Stimulated activated CD4-positive, alpha-beta T cell treated with anti-CD3 and anti-CD28 coated beads, Interleukin-12 subunit alpha, Interleukin-12 subunit beta, amount 100 ng/mL, for 48 hours (primary cell): Measurements from ENCODE around the gene PAFAH1B2.
"Not testable (repeated sequence)": the region's sequence is repeated elsewhere in the genome, so short reads cannot be mapped to it uniquely, and the experiment has no call there.

Experiments
- DNase-seq, 3 donors: peaks; one replicate each; pipeline ENCODE4 v3.0.0-alpha.2; 2020; ENCODE audit warnings: low read depth in 2 of 3, low spot score in 1 of 3

PAFAH1B2 gene

GRCh38 chr11:117143871-117144476 lies at the start of gene PAFAH1B2:
TSS of gene PAFAH1B2 (plus strand) at chr11:117144287. CDS start at chr11:117152448, 8,161 bp downstream.
- DNase-seq, result peak; percentile 94 to 98 (median 95)

- no peak for DNase-seq
Measured at GRCh38 chr11:117094776-117095175, 49.3 kb upstream of the PAFAH1B2 start.

GRCh38 chr11:117095284-117096161 lies 48.6 kb upstream of the PAFAH1B2 start:
- DNase-seq, result no peak

GRCh38 chr11:117096201-117096991 lies 47.7 kb upstream of the PAFAH1B2 start:
- DNase-seq, result peak in 1 of 3 donors; percentile 27

GRCh38 chr11:117097014-117097388 lies 47.1 kb upstream of the PAFAH1B2 start:
- no peak for DNase-seq

- DNase-seq, result peak in 1 of 3 donors; percentile 4
Measured at GRCh38 chr11:117097389-117098268, 46.5 kb upstream of the PAFAH1B2 start.

GRCh38 chr11:117098269-117099232 lies 45.5 kb upstream of the PAFAH1B2 start, which contains the start of gene SIK3:
TSS of gene SIK3 (minus strand) at chr11:117098428. CDS start at chr11:117098415, 13 bp downstream.
- peak; percentile 81 to 93 (median 84) for DNase-seq

- no peak for DNase-seq
Measured at GRCh38 chr11:117099696-117100095, 44.4 kb upstream of the PAFAH1B2 start.

- DNase-seq, result no peak
Measured at GRCh38 chr11:117100556-117100955, 43.5 kb upstream of the PAFAH1B2 start.

GRCh38 chr11:117107701-117108590 lies 36.1 kb upstream of the PAFAH1B2 start:
- DNase-seq, result no peak

- no peak for DNase-seq
Measured at GRCh38 chr11:117110294-117110950, 33.7 kb upstream of the PAFAH1B2 start.

GRCh38 chr11:117112497-117112896 lies 31.6 kb upstream of the PAFAH1B2 start:
- DNase-seq, result not testable (repeated sequence)

- DNase-seq, result not testable (repeated sequence)
Measured at GRCh38 chr11:117112939-117113338, 31.1 kb upstream of the PAFAH1B2 start.

GRCh38 chr11:117117681-117118080 lies 26.4 kb upstream of the PAFAH1B2 start:
- DNase-seq, result no peak

- DNase-seq, result no peak
Measured at GRCh38 chr11:117121176-117121575, 22.9 kb upstream of the PAFAH1B2 start.

- DNase-seq, result no peak
Measured at GRCh38 chr11:117122556-117122955, 21.5 kb upstream of the PAFAH1B2 start.

GRCh38 chr11:117126223-117126965 lies 17.7 kb upstream of the PAFAH1B2 start:
- no peak for DNase-seq
